GM12891 (cell line): Measurements from ENCODE around the gene DLL3.

ENCODE experiments used
- POLR2A ChIP-seq: IDR thresholded peaks from 2 replicates; pipeline ENCODE4 v1.6.1; 2011; ENCODE audit warnings: low read depth, low read length, control low read depth
- POLR2AphosphoS5 ChIP-seq: IDR thresholded peaks from 2 replicates; pipeline ENCODE4 v1.6.1; 2011; ENCODE audit warnings: low read depth, low read length, control low read depth

- TF ChIP-seq POLR2A (no peak), POLR2AphosphoS5 (no peak)
Measured at GRCh38 chr19:39481676-39482075, 17.1 kb upstream of the DLL3 start.
